OCI-M2 (cell line): ENCODE data around the gene MKRN2OS.

Experiments used
- DNase-seq: peaks from one replicate; lab custom pipeline; 2025; ENCODE audit not compliant: unreplicated experiment; lab: John Stamatoyannopoulos, UW

MKRN2OS gene, protein sequence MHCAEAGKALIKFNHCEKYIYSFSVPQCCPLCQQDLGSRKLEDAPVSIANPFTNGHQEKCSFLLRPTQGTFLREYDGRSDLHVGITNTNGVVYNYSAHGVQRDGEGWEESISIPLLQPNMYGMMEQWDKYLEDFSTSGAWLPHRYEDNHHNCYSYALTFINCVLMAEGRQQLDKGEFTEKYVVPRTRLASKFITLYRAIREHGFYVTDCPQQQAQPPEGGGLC

DNA sequence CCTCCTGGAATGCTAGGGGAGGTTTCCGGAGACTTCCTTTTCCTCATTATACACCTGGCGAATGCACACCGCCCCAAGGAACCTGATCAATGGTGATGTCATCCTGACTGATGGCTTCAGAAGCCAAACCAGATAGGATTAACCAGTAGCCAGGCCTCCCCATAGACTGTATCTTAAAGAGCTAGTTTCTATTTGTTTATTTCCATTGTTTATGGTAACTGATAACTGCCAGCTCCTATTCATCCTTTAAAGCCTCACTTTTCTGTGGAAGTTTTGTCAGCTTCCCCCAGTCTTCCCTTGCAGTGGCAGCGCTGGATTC is at the start of gene MKRN2OS:
TSS of gene MKRN2OS (minus strand) at position 27 of the 319 bp plus-strand sequence. CDS start 35 bp downstream, outside the sequence.
- no peak for DNase-seq

DNA sequence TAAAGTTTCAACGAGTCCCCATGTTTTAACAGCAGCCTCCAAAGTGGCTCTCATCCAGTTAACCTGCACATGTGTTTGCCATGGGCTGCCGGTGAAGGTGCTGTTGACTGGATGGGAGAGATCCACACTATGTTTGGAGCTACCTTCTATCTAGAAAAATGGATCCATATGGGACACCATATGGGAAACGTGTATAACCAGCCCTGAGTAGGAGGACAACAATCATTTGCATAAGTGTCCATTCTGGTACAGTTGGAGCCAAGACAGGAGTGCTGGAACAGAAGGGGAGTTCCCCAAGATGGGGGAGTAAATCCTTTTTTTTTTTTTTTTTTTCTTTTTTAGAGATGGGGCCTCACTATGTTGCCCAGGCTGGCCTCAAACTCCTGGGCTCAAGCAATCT is 48.2 kb upstream of the MKRN2OS start:
- DNase-seq = no peak

DNA sequence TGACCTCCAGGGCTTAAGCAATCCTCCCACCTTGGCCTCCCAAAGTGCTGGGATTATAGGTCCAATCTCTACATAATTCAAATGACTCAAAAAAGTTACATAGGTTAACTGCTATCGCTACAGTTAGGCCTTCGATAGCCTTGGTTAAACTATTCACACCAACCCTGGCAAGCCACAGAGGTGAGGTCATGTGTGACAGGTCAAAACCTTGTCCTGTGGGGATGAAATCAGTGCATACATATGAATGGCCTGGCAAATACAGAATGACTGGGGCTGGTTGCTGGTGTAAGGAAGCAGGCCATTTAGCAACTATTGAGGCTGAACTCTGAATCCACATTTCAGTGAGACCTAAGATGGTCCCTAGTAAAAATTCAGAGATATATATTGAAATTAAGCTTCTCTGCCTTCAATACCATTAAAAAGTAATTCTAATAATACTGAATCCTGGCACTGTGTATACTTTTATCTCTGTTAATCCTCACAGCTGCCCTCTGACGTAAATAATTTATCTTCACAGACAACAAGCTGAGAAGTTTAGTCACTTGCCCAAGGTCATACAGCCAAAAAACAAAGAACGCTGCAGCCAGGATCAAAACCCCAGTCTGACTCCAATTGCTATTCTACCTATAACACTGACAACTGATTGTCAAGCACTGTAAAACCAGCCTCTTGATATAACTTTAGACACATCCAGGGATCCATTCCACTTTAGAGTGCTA is 46.9 kb upstream of the MKRN2OS start:
- DNase-seq = no peak

DNA sequence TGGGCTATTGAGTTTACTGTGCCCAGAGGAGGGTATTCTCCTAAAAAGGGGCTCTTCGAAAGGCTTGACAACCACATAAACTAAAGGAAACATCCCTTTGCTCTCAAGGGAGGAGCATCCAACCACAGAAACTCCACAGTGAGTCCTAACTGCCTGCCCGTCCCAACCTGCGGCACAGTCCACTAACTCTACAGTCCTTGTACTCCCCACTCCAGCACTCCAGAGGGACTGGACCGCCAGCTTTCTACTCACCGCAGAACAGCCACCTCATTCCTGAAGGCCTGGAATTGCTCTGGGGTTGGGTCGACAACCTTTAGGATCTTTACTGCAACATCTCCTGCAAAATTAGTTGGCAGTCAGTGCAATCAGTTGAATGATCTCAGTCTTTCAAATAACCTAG is 46.2 kb upstream of the MKRN2OS start:
- DNase-seq = no peak

DNA sequence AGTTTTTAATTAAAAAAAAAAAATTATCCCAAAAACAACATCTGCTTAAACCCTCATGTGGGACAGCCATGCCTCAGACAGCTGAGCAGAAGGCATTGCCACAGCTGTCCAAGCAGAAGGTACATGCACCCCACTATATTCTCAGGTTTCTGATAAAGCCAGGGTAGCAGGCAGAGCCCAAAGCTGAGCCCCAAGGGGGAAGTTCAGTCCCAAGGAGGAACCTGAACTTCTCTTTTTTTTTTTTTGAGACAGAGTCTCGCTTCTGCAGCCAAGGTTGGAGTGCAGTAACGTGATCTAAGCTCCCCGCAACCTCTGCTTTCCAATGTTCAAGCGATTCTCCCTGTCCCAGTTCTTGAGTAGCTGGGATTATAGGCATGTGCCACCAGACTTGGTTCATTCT is 44.8 kb upstream of the MKRN2OS start:
- no peak for DNase-seq

DNA sequence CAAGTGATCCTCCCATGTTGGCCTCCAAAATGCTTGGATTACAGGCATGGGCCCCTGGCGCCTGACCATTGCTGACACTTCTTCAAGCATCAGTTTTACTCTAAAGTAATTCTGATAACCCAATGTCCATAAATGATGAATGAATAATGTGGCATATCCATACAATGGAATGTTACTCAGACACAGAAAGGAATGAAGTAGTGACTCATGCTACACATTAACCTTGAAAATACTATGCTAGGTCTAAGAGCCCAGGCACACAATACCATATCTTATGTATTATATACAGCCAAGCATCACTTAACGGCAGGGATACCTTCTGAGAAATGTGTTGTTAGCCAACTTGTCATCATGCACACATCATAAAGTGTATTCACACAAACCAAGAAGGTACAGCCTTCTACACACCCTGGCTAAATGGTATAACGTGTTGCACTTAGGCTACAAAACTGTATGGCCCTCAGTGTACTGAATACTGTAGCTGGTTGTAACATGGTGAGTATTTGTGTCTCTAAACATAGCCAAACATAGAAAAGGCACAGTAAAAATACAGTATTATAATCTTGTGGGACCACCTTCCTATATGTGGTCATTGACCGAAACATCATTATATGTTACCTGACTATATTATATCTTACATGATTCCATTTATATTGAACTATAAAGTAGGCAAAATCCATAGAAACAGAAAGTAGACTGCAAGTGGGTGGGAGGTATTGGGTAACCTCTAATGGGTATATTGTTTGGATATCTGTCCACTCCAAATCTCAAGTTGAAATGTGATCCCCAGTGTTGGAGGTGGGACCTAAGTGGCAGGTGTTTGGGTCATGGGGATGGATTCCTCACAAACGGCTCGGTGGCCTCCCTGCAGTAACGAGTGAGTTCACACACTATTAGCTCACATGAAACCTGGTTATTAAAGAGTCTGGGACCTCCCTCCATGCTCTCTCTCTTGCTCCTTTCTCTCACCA is 43.0 kb upstream of the MKRN2OS start:
- no peak for DNase-seq

DNA sequence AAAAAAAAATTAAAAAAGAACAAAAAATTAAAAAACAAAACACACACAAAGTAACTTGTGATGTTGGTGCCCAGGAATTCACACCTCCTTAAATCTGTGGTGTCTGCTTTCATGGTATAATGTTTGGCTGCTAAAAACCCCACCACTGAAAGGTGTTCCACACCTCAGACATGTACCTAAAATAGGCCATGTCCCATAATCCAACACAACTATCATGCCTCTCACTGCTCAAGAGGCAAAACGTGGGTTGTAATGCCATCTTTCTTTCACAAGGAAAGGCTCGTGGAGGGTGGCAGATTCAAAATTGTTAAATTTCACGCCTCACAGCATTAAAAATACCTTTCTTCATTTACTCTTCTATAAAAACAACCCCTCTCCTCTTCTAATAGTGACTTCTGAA is 41.1 kb upstream of the MKRN2OS start:
- no peak for DNase-seq

DNA sequence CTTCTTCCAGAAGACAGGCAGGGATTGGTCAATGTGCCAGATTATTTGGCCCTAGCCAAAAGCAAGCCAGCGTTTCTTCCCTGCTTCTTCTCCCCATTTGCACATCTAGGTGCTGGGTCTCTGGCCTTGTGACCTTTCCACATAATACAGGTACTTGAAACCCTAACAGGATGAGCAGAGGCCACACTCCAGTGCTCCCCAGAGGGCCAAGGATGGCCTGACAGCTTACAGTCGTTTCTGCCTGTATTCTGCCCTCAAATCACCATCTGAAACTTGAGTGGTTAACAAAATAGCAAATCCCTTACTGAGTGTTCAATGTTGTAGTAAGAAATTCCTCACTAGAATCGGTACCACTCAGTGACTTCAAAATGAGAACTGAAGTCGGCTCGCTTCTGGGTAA is 40.7 kb upstream of the MKRN2OS start:
- no peak for DNase-seq

DNA sequence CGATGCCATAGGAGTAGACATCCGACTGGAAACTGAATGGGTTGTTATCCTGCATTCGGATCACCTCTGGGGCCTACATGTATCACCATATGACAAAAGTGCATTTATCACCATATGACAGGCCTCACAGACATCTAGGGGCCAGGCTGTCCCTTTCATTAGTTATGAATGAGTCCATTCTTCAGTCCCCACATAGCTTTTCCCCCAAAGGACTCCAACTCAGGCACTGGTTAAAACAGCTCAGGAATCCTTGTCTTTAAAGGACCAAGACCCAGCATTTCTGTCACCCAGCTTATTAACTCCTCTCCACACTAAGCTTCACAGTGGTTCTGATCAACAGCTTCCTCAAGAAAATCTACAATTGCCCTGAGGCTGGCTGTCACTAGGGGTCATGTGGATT is 39.9 kb upstream of the MKRN2OS start:
- no peak for DNase-seq

DNA sequence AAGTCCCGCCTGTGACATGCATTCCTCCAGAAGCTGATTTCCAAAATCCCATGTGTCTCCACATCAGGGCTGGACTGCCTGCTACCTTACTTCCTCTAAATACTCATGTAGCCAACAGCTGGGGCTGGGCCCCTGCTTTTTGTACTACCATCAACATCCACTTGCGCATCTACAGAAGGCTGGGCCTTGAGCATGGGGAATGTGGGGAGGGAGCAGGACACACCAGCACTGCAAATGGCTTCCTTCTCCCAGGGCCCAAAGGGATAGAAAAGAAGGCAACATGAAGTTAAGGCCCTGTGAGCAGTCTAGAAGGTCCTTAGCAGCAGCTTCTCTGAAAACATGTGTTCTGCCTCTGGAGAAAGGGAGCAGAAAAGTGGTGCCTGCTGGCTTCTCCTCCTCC is 38.8 kb upstream of the MKRN2OS start:
- no peak for DNase-seq

DNA sequence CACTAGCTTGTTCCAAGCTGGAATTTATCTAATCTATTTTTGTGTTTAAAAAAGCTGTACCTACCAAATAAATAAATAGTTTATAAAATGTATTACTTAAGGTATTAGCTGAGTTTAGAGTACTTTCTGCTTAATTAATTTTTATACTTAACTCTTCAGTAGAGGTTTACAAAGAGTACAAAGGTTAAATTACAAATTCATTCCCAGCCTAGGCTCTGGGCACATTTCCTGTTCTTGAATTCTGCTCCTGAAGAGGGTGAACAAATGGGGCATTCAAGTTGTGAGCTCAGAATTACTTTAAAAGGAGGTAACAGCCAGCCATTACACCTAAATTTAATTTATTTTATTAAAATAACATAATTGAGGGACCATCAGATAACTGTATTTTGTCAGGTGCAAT is 38.0 kb upstream of the MKRN2OS start:
- DNase-seq = no peak

DNA sequence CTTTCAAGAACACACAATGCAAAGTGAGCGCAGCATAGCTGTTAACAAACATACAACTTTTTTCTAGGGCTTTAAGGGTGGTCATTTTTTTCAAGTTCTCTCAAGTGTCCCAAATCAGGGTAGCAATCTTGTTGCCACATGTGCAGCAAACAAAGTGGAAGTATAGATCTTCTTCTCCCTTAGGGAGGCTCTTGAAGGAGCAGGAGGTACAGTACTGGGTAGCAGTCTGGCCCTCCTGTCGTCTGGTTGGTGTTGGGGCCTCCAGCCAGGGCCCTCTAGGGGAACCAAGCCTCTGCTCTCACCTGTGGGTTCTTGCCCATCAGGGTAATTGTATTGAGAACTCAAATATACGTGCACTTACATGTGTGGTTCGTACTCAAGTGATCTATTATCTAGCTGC is 37.4 kb upstream of the MKRN2OS start:
- DNase-seq = no peak

DNA sequence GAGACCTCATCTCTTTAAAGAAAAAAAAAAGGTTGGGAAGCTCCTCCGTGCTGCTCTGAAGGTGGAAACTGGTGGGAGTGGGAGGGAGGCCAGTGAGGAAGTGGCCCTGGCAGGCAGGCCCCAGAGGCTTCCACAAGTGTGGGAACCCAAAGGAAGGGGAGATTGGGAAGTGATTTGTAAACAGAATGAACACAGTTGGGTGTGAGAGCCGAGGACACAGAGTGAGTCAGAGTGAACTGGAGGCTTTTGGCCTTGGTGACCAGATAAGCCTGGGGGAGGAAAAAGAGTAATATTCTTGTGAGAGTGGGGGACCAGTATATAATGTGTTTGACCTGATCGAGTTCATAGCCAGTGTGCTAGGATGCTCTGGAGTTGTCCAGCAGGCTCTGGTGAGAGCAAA is 34.6 kb upstream of the MKRN2OS start:
- no peak for DNase-seq

DNA sequence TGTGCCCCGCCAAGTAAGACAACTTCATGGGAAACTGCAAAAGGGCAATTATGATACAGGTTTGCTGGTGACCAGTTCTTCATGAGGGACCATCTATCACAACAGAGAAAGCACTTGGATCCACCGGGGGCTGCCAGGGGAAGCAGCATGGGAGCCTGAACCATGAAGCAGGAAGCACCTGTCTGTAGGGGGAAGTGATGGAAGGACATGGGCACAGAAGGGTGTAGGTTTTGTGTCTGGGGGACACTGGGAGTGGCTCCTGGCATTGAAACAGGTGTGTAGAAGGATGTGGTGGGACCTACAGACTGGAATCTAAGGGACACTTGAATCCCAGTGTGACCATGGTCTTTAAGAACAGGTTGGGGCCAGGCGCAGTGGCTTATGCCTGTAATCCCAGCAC is 34.2 kb upstream of the MKRN2OS start:
- DNase-seq = no peak

DNA sequence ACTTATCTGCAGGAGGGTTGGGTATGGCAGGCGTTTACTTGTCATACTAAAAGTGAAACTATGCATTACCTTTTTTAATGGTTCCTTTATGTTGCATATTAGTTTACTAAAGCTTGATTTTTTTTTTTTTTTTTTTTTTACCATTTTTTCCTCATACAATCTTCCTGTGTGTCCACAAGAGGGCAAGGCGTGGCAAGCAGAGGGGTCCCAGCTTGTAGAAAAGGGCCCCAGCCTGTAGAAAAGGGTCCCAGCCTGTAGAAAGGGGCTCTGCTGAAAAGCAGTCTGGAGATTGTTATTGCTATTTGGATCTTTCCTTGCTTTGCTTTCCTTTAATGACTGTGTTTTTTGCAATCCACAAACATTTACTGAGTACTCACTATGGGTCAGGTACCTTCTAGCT is 33.4 kb upstream of the MKRN2OS start:
- no peak for DNase-seq

DNA sequence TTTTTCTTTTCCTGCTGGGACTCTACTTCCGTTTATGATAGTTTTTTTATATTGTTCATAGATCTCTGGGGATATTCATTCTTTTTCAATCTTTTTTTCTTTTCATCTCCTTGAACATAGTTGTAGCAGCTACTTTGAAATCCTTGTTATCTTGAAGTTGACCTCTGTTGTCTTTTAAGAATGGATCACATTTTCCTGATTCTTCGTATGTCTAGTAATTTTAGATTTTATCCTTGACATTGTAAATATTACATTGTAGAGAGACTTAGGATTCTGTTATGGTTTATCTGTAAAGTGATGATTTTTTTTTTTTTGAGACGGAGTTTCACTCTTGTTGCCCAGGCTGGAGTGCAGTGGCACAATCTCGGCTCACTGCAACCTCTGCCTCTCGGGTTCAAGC is 32.1 kb upstream of the MKRN2OS start:
- no peak for DNase-seq

DNA sequence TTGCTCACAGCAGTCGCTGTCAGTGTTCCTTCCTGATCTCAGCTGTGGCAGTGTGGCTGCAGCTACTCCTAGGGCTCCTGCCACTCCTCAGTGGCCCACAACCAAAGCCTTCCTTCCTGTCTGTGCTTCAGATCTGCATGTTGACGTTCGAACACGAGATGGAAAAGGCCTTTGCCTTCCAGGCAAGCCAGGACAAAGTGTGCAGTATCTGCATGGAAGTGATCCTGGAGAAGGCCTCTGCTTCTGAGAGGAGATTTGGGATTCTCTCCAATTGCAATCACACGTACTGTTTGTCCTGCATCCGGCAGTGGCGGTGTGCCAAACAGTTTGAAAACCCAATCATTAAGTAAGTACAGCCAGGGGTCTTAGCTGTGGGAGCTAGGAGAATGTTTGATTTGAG is 29.4 kb upstream of the MKRN2OS start:
- DNase-seq = no peak

DNA sequence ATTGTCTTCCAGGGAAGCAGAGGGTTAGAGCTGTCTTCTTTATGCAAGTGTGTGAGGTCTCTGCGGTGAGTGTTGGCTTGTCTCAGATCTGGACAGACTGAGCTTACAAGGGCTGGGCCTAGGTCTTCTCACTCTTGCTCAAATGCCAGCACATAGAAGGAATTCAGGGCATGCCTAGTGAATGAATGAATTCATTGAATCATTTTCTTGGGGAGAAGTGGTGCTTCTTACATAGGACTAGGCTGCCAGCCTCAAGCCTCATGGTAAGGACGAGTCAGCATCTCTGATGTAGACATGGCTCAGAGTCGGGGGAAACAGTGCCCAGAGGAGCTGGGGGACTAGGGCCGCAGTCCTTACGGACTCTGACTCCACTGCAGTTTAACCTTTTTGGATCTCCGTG is 28.8 kb upstream of the MKRN2OS start:
- DNase-seq = no peak

DNA sequence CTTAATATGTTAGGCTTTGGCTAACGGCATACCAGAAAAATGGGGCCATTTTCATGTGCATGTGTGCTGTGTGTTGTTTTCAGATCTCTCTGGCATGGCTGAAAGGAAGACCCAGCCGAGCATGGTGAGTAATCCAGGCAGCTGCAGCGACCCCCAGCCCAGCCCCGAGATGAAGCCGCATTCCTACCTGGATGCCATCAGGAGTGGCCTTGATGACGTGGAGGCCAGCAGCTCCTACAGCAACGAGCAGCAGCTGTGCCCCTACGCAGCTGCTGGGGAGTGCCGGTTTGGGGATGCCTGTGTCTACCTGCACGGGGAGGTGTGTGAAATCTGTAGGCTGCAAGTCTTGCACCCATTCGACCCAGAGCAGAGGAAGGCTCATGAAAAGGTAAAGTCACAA is 26.7 kb upstream of the MKRN2OS start:
- no peak for DNase-seq

DNA sequence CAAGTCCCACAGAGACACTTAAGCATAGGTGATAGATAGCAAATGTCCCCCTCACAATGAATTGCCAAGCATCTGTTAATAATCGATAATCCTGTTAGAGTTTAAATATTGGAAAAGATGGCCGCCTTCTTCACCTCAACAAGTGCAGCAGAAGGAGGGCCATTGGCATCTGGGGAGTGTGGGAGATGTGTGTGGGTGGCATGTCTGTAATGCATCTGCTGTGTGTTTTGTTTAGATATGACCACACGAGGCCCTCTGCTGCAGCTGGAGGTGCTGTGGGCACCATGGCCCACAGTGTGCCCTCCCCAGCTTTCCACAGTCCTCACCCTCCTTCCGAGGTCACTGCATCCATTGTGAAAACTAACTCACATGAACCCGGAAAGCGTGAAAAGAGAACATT is 24.5 kb upstream of the MKRN2OS start:
- no peak for DNase-seq

DNA sequence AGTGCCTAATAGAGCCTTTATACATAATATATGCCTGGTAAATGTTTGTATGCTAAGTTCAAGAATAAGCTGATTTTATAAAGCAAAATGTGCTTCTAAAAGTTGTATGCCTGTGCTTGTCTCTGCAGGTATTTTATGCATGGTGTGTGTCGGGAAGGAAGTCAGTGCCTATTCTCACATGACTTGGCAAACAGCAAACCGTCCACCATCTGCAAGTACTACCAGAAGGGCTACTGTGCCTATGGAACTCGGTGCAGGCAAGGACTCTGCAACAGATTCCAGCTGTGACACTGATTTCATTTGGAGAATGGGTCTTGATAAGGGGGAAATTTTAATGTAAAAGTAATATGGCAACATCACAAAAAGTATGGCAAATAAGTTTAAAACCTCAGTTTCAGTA is 23.4 kb upstream of the MKRN2OS start:
- DNase-seq = no peak

DNA sequence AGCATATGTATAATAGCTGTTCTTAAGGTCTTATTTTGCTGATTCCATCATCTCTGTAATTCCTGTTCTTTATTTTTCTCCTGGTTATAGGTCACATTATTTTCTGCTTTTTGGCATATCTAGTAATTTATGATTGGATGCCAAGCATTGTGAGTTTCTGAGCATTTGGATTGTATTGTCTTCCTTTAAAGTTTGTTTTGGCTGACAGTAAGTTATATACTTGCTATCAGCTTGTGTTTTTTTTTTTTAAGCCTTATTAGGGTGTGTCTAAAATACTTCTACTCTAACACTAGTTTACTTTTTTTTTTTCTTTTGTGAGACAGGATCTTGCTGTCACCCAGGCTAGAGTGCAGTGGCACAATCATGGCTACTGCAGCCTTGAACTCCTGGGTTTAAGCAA is 21.7 kb upstream of the MKRN2OS start:
- DNase-seq = no peak
